Ovary (tissue), 3 donors: ENCODE measurements around the gene SHISA9.

Experiments used
- CTCF ChIP-seq, 3 donors: fragments of 450-650 bp in 2 of 3; fragments of 200-600 bp in 1 of 3; IDR thresholded peaks; one replicate each; pipeline versions ENCODE4 v1.5.1 to v1.8.0; 2016 to 2022; ENCODE audit warnings: antibody characterized with exemption in 3 of 3, mild to moderate bottlenecking in 1 of 3
- EP300 ChIP-seq: sonication (generic); formaldehyde crosslinking; IDR thresholded peaks from one replicate; pipeline ENCODE4 v1.6.1; 2017; ENCODE audit warnings: antibody characterized with exemption
- POLR2A ChIP-seq: fragments of 450-650 bp; IDR thresholded peaks from one replicate; pipeline ENCODE4 v1.6.1; 2017; ENCODE audit warnings: antibody characterized with exemption, mild to moderate bottlenecking, moderate library complexity
- donor health status: DM: no; HTN: no; CAD: no.

GRCh38 chr16:12869698-12870427 lies 31.5 kb upstream of the SHISA9 start:
- TF ChIP-seq CTCF (IDR thresholded peaks at IDR 0.05) (no peak), EP300 (no peak), POLR2A (no peak)
